ENCODE results near the gene EME1.
"Not testable (repeated sequence)": the region's sequence is repeated elsewhere in the genome, so short reads cannot be mapped to it uniquely, and the experiment has no call there.

Gene EME1

DNA sequence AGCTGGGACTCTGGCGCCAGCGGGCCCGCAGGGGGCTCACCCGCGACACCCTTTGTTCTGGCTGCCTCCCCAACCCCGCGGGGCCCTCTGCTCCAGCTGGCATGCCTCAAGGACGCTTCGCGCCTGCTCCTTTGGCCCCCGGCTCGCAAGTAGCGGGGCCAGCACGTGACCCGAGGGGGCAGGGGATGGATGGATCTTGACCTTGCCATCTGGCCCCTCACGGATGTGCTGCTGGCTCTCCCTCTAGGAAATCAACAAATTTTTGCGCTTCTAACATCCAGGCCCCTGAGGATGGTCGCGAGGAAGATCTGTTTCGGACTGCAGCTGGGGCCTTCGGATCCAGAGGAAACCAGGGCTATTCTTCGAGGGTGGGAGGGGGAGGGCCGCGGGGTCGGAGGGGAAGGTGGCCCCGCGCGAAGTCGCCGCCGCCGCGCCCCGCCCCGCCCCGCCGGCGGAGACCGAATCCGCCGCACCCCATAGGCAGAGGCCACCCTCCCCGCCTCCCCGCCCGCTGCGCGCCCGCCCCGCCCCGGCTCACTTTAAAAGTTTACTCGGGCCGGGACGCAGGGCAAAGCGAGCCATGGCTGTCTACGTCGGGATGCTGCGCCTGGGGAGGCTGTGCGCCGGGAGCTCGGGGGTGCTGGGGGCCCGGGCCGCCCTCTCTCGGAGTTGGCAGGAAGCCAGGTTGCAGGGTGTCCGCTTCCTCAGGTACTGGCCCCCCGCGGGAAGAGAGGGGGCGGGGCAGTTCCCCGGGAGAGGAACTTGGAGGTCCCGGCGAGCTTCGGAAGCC, 52.8 kb downstream of the EME1 start, which contains the start of gene ACSF2:
Gene ACSF2 (plus strand): TSS at position 537 of the 790 bp plus-strand sequence. CDS start 44 bp downstream, at position 581.
- DNase-seq (ENCODE audit: low spot score) = peak; percentile 94

DNA sequence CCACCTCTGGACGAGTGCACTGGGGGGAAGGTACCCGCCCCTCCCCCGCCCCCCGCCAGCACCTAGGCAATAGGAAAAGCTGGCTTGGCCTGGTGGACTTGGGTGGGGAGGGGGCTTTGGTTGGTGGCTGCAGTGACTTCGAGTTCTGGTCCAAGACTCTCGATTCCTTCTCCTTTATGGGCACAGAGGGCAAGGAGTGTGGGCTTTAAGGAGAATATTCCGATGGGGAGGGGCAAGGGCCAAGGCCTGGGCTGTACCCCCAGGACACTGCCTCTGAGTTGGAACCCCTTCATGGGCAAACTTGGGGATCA, 53.4 kb downstream of the EME1 start:
- DNase-seq (ENCODE audit: low spot score) = no peak

GRCh38 chr17:50426814-50427787, 54.1 kb downstream of the EME1 start:
- peak; percentile 60 for DNase-seq (ENCODE audit: low spot score)

GRCh38 chr17:50428126-50428525, 55.1 kb downstream of the EME1 start:
- not testable (repeated sequence) for DNase-seq (ENCODE audit: low spot score)

DNA sequence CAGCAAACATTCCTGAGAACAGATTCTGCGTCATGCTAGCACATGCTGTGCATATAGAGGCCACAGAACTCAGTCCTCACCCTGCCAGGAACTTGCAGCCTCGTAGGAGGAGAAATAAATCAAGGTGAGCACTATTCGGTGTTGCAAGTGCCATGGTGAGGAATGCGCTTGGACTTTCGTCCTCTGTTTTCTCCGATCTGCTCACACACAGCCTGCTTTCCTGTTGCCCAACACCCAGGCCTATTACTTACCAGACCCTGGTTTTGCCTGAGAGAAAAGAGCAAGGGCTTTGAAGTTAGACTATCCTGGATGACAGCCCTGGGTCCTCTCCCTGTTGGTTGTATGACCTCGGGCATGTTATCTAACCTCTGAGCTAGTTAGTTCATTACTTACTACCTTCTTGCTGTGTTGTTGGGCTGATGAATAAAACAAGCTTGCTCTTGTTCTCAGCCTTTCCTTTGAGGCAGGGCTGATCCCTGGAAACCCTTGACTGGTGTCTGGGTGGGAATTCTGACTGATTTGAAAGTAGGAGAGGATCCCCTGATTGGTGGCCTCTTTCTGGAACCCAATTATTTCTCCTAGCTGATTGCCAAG, 55.9 kb downstream of the EME1 start:
- no peak for DNase-seq (ENCODE audit: low spot score)

- DNase-seq (ENCODE audit: low spot score) = no peak
Observed at GRCh38 chr17:50429793-50430192, 56.8 kb downstream of the EME1 start.

Measured in AG20443 (cell line).